OCI-LY3 (cell line): ENCODE measurements around the gene SUN3.

ENCODE experiments used
- H2AFZ ChIP-seq: fragments of 200-600, 300-600 bp; shearing (Covaris generic); 2 replicates; pipeline ENCODE4 v1.6.0; 2014; ENCODE audit warnings: antibody characterized with exemption, low read depth, low read length
- H3K27ac ChIP-seq: fragments of 200-600, 300-600 bp; sonication (generic); 2 replicates; pipeline ENCODE4 v1.5.1; 2014; ENCODE audit warnings: mild to moderate bottlenecking, low read length, moderate library complexity, mixed read lengths
- H3K27me3 ChIP-seq: fragments of 200-600, 300-600 bp; sonication (generic); 2 replicates; pipeline ENCODE4 v1.6.1; 2014; ENCODE audit warnings: low read depth, low read length, mixed read lengths
- H3K36me3 ChIP-seq: fragments of 200-600, 300-600 bp; sonication (generic); replicated peaks from 2 replicates; pipeline ENCODE3; 2014; ENCODE audit warnings: low read depth, low read length, mixed read lengths
- H3K4me1 ChIP-seq: fragments of 300-600, 200-600 bp; sonication (generic); 2 replicates; pipeline ENCODE4 v1.6.1; 2014; ENCODE audit warnings: low read length, mixed read lengths
- H3K4me2 ChIP-seq: fragments of 200-600, 300-600 bp; sonication (generic); 2 replicates; pipeline ENCODE4 v1.6.1; 2014; ENCODE audit warnings: low read length, mixed read lengths
- H3K4me3 ChIP-seq: fragments of 300-600, 200-600 bp; sonication (generic); 2 replicates; pipeline ENCODE4 v1.5.1; 2014; ENCODE audit warnings: antibody characterized with exemption, mild to moderate bottlenecking, low read length, moderate library complexity
- H3K79me2 ChIP-seq: fragments of 300-600, 200-600 bp; shearing (Covaris generic); 2 replicates; pipeline ENCODE4 v1.6.1; 2014; ENCODE audit warnings: mild to moderate bottlenecking, low read length, mixed read lengths
- H3K9ac ChIP-seq: fragments of 300-600, 200-600 bp; shearing (Covaris generic); 2 replicates; pipeline ENCODE4 v1.6.0; 2014; ENCODE audit warnings: mild to moderate bottlenecking, low read length, moderate library complexity
- H3K9me3 ChIP-seq: fragments of 200-600, 300-600 bp; shearing (Covaris generic); 2 replicates; pipeline ENCODE4 v1.6.1; 2014; ENCODE audit warnings: low read length, mixed read lengths; ENCODE audit not compliant: insufficient read depth
- H4K20me1 ChIP-seq: fragments of 200-600, 300-600 bp; sonication (generic); 2 replicates; pipeline ENCODE4 v1.6.1; 2016; ENCODE audit warnings: low read length, mixed read lengths; ENCODE audit not compliant: insufficient read depth
- CTCF ChIP-seq: fragments of 200-600, 300-600 bp; sonication (generic); IDR thresholded peaks from 2 replicates; pipeline ENCODE4 v1.5.1; 2014; ENCODE audit warnings: antibody characterized with exemption, low read length, low read depth
- EZH2phosphoT487 ChIP-seq: fragments of 200-600 bp; shearing (Covaris generic); IDR thresholded peaks from 2 replicates; pipeline ENCODE4 v1.6.1; 2018; ENCODE audit warnings: antibody characterized with exemption, mixed run types, low read depth

SUN3 gene

GRCh38 chr7:47968847-47969774 lies 59.8 kb downstream of the SUN3 start:
- Histone ChIP-seq H3K27me3 (no peaks in the 10 kb centered on the region), H3K9me3 (no peaks in the 10 kb centered on the region), H2AFZ (no peak overlapping the region), H3K27ac (no peak overlapping the region), H4K20me1 (peaks cover 4% of the 10 kb centered on the region; the same call in 1 of the 2 replicates), H3K36me3 (peaks cover 59% of the 10 kb centered on the region), H3K4me1 (peaks cover 5% of the 10 kb centered on the region; the same call in 1 of the 2 replicates), H3K9ac (no peak overlapping the region), H3K4me3 (no peak overlapping the region), H3K4me2 (no peak overlapping the region), H3K79me2 (no peaks in the 10 kb centered on the region)
- no peak for TF ChIP-seq EZH2phosphoT487
- TF ChIP-seq CTCF = peak; percentile 80

- Histone ChIP-seq H3K36me3 (peaks cover 54% of the 10 kb centered on the region), H3K4me3 (no peak overlapping the region), H3K4me2 (no peak overlapping the region), H3K27ac (no peak overlapping the region), H3K27me3 (no peaks in the 10 kb centered on the region), H3K4me1 (no peaks in the 10 kb centered on the region), H3K79me2 (no peaks in the 10 kb centered on the region), H4K20me1 (peaks cover 4% of the 10 kb centered on the region; the same call in 1 of the 2 replicates), H3K9ac (no peak overlapping the region), H2AFZ (no peak overlapping the region), H3K9me3 (no peaks in the 10 kb centered on the region)
- TF ChIP-seq EZH2phosphoT487 = no peak
- TF ChIP-seq CTCF = no peak
These were observed 61.2 kb downstream of the SUN3 start for GRCh38 chr7:47967708-47968107.

- peaks cover 55% of the 10 kb centered on the region for H3K36me3 ChIP-seq
These were observed 61.8 kb downstream of the SUN3 start for GRCh38 chr7:47967123-47967522.

More at GRCh38 chr7:47967123-47967522, 61.8 kb downstream of the SUN3 start:
- no peaks in the 10 kb centered on the region for H3K4me1 ChIP-seq
- H3K27ac ChIP-seq = no peak overlapping the region
- H3K27me3 ChIP-seq = no peaks in the 10 kb centered on the region
- peaks cover 4% of the 10 kb centered on the region; the same call in 1 of the 2 replicates for H4K20me1 ChIP-seq
- TF ChIP-seq CTCF = no peak
- TF ChIP-seq EZH2phosphoT487 = no peak
- H3K9me3 ChIP-seq = no peaks in the 10 kb centered on the region
- no peaks in the 10 kb centered on the region for H3K79me2 ChIP-seq
- no peak overlapping the region for H2AFZ ChIP-seq
- no peak overlapping the region for H3K9ac ChIP-seq
- H3K4me3 ChIP-seq = no peak overlapping the region
- H3K4me2 ChIP-seq = no peak overlapping the region
